Prostate gland (tissue), 2 donors: ENCODE measurements around the gene CCDC102B.

Source experiments
- POLR2A ChIP-seq: fragments of 450-650 bp; IDR thresholded peaks from one replicate; pipeline ENCODE4 v1.6.1; 2016; ENCODE audit warnings: antibody characterized with exemption, mild to moderate bottlenecking
- POLR2AphosphoS5 ChIP-seq: sonication (generic); formaldehyde crosslinking; IDR thresholded peaks from one replicate; pipeline ENCODE4 v1.6.1; 2017; ENCODE audit warnings: antibody characterized with exemption
- TF ChIP-seq, protein P1 (sequence below), 4 experiments: fragments of 200-600 bp in 2 of 4; fragments of 450-650 bp in 2 of 4; sonication (generic) in 2 of 4; IDR thresholded peaks; 1 replicate in 3 of 4; 2 replicates in 1 of 4; pipeline ENCODE4 v1.5.1; 2016 to 2019; ENCODE audit warnings: antibody characterized with exemption in 4 of 4, mild to moderate bottlenecking in 2 of 4, moderate library complexity in 2 of 4

DNA sequence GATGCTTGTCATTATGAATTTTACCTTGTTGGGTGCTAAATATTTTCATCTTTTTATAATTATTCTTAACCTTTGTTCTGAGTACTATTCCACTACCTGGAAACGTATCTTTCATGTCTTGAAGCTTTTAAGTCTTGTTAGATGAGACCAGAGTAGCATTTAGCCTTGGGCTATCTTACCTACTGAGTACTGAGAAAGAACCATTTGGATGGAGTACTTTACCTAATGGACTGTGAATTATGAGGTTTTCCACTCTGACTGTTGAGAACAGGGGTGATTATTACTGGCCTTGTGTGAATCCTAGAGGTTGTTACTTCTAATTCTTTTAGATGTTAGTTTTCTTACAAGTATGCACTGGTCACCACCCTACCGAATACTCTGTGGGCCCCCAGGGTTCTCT is 63.5 kb downstream of the CCDC102B start:
- TF ChIP-seq POLR2A (no peak), POLR2AphosphoS5 (no peak)
- TF ChIP-seq, protein P1, sequence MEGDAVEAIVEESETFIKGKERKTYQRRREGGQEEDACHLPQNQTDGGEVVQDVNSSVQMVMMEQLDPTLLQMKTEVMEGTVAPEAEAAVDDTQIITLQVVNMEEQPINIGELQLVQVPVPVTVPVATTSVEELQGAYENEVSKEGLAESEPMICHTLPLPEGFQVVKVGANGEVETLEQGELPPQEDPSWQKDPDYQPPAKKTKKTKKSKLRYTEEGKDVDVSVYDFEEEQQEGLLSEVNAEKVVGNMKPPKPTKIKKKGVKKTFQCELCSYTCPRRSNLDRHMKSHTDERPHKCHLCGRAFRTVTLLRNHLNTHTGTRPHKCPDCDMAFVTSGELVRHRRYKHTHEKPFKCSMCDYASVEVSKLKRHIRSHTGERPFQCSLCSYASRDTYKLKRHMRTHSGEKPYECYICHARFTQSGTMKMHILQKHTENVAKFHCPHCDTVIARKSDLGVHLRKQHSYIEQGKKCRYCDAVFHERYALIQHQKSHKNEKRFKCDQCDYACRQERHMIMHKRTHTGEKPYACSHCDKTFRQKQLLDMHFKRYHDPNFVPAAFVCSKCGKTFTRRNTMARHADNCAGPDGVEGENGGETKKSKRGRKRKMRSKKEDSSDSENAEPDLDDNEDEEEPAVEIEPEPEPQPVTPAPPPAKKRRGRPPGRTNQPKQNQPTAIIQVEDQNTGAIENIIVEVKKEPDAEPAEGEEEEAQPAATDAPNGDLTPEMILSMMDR (IDR thresholded peaks at IDR 0.05) = no peak
